ENCODE measurements around the gene SLC25A47. TPM values are rescaled to one million over a fixed set of nuclear protein-coding genes. Genes with fewer than 3 reads are reported as not detected.

The SLC25A47 gene
- total and polyA plus RNA-seq, 2 of the 4 experiments (the other 2 are of a cell fraction), result not detected

DNA sequence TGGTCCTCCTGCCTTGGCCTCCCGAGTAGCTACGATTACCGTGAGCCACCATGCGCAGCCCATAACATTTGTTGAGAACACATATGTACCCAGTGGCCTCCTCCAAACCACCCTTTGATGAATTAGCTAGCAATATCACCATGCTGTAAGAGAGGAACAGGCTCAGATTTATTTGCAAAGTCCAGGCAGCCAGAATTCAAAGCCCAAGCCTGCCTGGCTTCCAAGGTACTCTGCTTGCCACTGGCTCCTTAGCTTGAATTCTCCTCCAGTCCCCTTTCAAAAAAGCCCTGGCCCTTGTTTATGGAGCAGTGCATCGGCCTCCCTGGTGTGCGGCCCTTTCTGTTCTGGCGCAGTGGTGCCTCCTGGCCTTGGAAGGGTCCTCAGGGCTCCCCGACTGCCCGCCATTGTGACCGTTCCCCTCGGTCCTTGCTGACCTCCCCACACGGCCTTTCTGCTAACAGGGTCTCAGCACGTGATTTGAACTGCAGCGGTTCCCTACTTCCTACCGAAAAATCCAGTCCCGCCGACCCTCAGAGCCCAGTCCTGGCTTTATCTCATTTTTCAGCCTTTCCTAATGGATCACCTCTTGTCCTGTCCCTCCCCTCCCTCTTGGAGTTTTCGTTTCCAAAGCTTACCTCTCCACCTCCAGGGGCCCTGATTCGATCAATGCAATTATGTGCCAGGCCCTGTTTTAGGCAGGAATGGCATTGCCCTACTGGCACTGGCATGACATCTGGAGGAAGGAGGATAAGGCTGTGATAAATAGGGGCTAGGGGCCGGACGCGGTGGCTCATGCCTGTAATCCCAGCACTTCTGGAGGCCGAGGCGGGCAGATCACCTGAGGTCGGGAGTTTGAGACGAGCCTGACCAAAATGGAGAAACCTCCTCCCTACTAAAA is 38.9 kb upstream of the SLC25A47 start:
- Histone ChIP-seq H3K4me3 (ENCODE audit: insufficient read depth, low read depth, low read length) (no peak overlapping the region), H2BK15ac (ENCODE audit: low read depth, low read length) (no peak overlapping the region), H4K5ac (ENCODE audit: low read depth, low read length) (no peak overlapping the region), H4K91ac (ENCODE audit: insufficient read depth, low read depth, low read length) (no peak overlapping the region), H3K36me3 (ENCODE audit: control insufficient read depth, insufficient read depth, low read length) (peaks cover 19% of the 10 kb centered on the region; the same call in 1 of the 2 replicates), H4K8ac (ENCODE audit: low read depth in 2 of 2, low read length in 2 of 2) (peak overlapping the region; percentile 81 to 93; a peak in 2 of 4 replicates), H3K79me1 (ENCODE audit: low read depth in 1 of 2, low read length in 2 of 2) (peaks cover 18 to 75% of the 10 kb centered on the region in 2 experiments), H3K14ac (replicated peaks; ENCODE audit: low read depth, low read length) (no peak overlapping the region), H3K9me1 (ENCODE audit: insufficient read depth, low read length) (peaks cover 19% of the 10 kb centered on the region), H2BK5ac (ENCODE audit: low read depth, low read length, poor library complexity, severe bottlenecking) (no peak overlapping the region), H2BK20ac (ENCODE audit: low read depth, low read length) (no peak overlapping the region), H3K56ac (ENCODE audit: extremely low read depth, insufficient read depth, low read length) (no peak overlapping the region), H2AK9ac (replicated peaks; ENCODE audit: low read depth, low read length, poor library complexity) (peak overlapping the region; percentile 23), H2AK5ac (ENCODE audit: low read depth, low read length) (no peak overlapping the region), H3K9me3 (ENCODE audit: control insufficient read depth, insufficient read depth, low read length) (no peaks in the 10 kb centered on the region), H3K18ac (ENCODE audit: low read depth, low read length) (no peak overlapping the region), H4K20me1 (ENCODE audit: insufficient read depth, low read length) (peaks cover 25% of the 10 kb centered on the region), H3K27ac (ENCODE audit: insufficient read depth, low read length) (no peak overlapping the region), H2AFZ (replicated peaks; ENCODE audit: low read length, poor library complexity) (peak overlapping the region; percentile 5), H2BK120ac (ENCODE audit: low read depth, low read length) (no peak overlapping the region), H3K23ac (ENCODE audit: low read depth, low read length) (no peak overlapping the region), H3K27me3 (ENCODE audit: control insufficient read depth, insufficient read depth, low read length) (no peaks in the 10 kb centered on the region), H3K9ac (ENCODE audit: low read depth, low read length) (no peak overlapping the region), H3K4me2 (ENCODE audit: low read depth, low read length) (no peak overlapping the region), H3K4ac (ENCODE audit: low read depth, low read length) (no peak overlapping the region), H3K4me1 (ENCODE audit: control insufficient read depth, insufficient read depth, low read length) (peaks cover 9% of the 10 kb centered on the region)
- no peak for DNase-seq
- intact Hi-C loops (cut with micrococcal nuclease) (no loop called here), in situ Hi-C loops (cut with MboI; ENCODE audit: low sequenced_read_pairs) (no loop called here), dilution Hi-C loops (cut with HindIII; ENCODE audit: low sequenced_read_pairs, unreplicated experiment) (no loop called here)
- ChIA-PET POLR2A (ENCODE audit: unreplicated experiment) (no interaction called here), CTCF (interaction anchor here (0.6 kb wide), 1 partner anchor 25 kb away, joined by 6 read pairs; no protein-coding TSS in a partner anchor)
- BruUV-seq (replicated peaks), result no TSS peak
- ATAC-seq (ENCODE audit: low read depth), result no peak
- TF ChIP-seq CTCF (conservative IDR thresholded peaks at IDR 0.05; ENCODE audit: low read depth, low read length), result no peak
- 62% methylated on average over 11 of the region's 26 CpGs; no CpG with 5 or more reads in 1 of the 2 experiments for WGBS, 2 experiments (ENCODE audit: extremely low coverage in 2 of 2, insufficient read length in 1 of 2)
